Esophagus squamous epithelium (tissue), 5 donors: ENCODE data around the gene SWSAP1. TPM values are rescaled to one million over a fixed set of nuclear protein-coding genes. Genes with fewer than 3 reads are reported as not detected.
A peak's percentile ranks its signal among the peaks of the same experiment; 100 is the strongest.

Experiments used
- DNase-seq: peaks from one replicate; lab custom pipeline; 2025; lab: John Stamatoyannopoulos, UW
- H3K27ac ChIP-seq, 4 donors: fragments of 200-600 bp; sonication (generic); one replicate each; pipeline ENCODE4 v1.5.1; 2016 to 2019; ENCODE audit warnings: mild to moderate bottlenecking in 1 of 4
- H3K27me3 ChIP-seq, 4 donors: fragments of 200-600 bp; sonication (generic); 1 replicate in 3 of 4; 2 replicates in 1 of 4; pipeline versions ENCODE4 v1.5.1 to v1.6.0; 2017 to 2021; ENCODE audit warnings: antibody characterized with exemption in 1 of 4
- H3K36me3 ChIP-seq, 3 donors: fragments of 200-600 bp; sonication (generic); one replicate each; pipeline ENCODE4 v1.5.1; 2016 to 2019
- H3K4me1 ChIP-seq, 3 donors: fragments of 200-600 bp; sonication (generic); one replicate each; pipeline ENCODE4 v1.5.1; 2017 to 2019
- H3K4me3 ChIP-seq, 4 donors: fragments of 200-600 bp; sonication (generic); 1 replicate in 3 of 4; 2 replicates in 1 of 4; pipeline ENCODE4 v1.5.1; 2016 to 2019; ENCODE audit warnings: mild to moderate bottlenecking in 2 of 4, moderate library complexity in 1 of 4
- H3K9me3 ChIP-seq, 3 donors: fragments of 200-600 bp; sonication (generic); one replicate each; pipeline ENCODE4 v1.5.1; 2016 to 2019
- CTCF ChIP-seq, 6 experiments: fragments of 450-650 bp in 4 of 6; fragments of 200-600 bp in 2 of 6; sonication (generic) in 2 of 6; IDR thresholded peaks; one replicate each; pipeline ENCODE4 v1.5.1; 2016 to 2019; ENCODE audit warnings: antibody characterized with exemption in 6 of 6, mild to moderate bottlenecking in 4 of 6, moderate library complexity in 4 of 6
- POLR2A ChIP-seq, 4 donors: fragments of 450-650 bp; IDR thresholded peaks; one replicate each; pipeline ENCODE4 v1.6.1; 2017; ENCODE audit warnings: antibody characterized with exemption in 4 of 4, mild to moderate bottlenecking in 4 of 4, moderate library complexity in 3 of 4
- WGBS, 2 donors: methylation state at CpG; one replicate each; pipeline ENCODE4 v1.1.5; 2018; 5-methylcytosine and 5-hydroxymethylcytosine counted together
- intact Hi-C: fragments of 100-400 bp; cut with DNase I; formaldehyde crosslinking; loops from one replicate; pipeline ENCODE4 v1.15.0; 2022
- total RNA-seq, 4 donors: library from RNA; depleted of rRNA; stranded (reverse); fragments of >200 nt; gene quantifications; one replicate each; pipeline ENCODE4 v1.1.0, GENCODE V29; 2016
- donor health status: DM: yes; HTN: yes; CAD: no.

SWSAP1 gene
- total RNA-seq, 4 donors from 2014 or later: 1.0 to 2.9 (median 1.3) TPM

GRCh38 chr19:11382898-11383705, 8.6 kb downstream of the SWSAP1 start:
- TF ChIP-seq CTCF (IDR thresholded peaks at IDR 0.05) (peak in 5 of 6 experiments; percentile 47 to 68 (median 58)), POLR2A (IDR thresholded peaks at IDR 0.05) (no peak)
- 0% methylated on average over 1 to 3 of the region's 65 CpGs for WGBS, 2 donors
- H3K4me1 ChIP-seq: peaks cover 25 to 55% (median 41%) of the 10 kb centered on the region in 3 donors
- DNase-seq: no peak
- H3K36me3 ChIP-seq: no peaks in the 10 kb centered on the region
- H3K27ac ChIP-seq: peak overlapping the region in 2 of 4 donors; percentile 4 to 39
- intact Hi-C loops: loop anchor here (5.0 kb wide), 1 partner anchor 86 kb away; the partner anchor contains the start of gene TSPAN16
- H3K9me3 ChIP-seq: no peaks in the 10 kb centered on the region
- H3K27me3 ChIP-seq: peaks cover 0 to 30% (median 2%) of the 10 kb centered on the region in 4 donors
- peak overlapping the region; percentile 8 to 49 (median 34) for H3K4me3 ChIP-seq

DNA sequence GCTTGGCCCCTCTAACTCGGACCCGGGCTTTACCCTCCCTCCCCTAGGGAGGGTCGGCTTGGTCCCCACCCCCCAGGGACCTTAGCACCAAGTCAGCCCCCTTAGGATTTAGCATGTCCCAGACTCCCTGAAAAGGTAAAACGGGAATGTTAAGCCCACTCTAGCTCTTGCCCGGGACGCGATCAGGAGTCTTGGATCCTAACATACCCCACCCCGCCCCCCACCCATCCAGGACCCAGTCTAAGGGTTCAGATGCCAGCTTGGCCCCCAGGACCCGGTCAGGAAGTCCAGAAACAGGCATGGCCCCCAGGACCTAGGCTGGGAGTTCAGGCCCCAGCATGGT, 9.2 kb downstream of the SWSAP1 start:
- Histone ChIP-seq H3K36me3 (no peaks in the 10 kb centered on the region), H3K4me3 (peak overlapping the region in 3 of 4 donors; percentile 27 to 49 (median 40)), H3K27me3 (peaks cover 0 to 30% (median 2%) of the 10 kb centered on the region in 4 donors), H3K4me1 (peaks cover 20 to 49% (median 36%) of the 10 kb centered on the region in 3 donors), H3K27ac (peak overlapping the region in 1 of 4 donors; percentile 39), H3K9me3 (no peaks in the 10 kb centered on the region)
- no peak for TF ChIP-seq CTCF (IDR thresholded peaks at IDR 0.05)
- no peak for DNase-seq
- intact Hi-C loops: loop anchor here (5.0 kb wide), 1 partner anchor 86 kb away; the partner anchor contains the start of gene TSPAN16
- WGBS, 2 donors: 0% methylated on average over 4 of the region's 9 CpGs; no CpG with 5 or more reads in 1 of the 2 donors

- no peak overlapping the region for H3K27ac ChIP-seq
- no peaks in the 10 kb centered on the region for H3K36me3 ChIP-seq
- no peak for DNase-seq
- no peaks in the 10 kb centered on the region for H3K9me3 ChIP-seq
- H3K4me1 ChIP-seq: peaks cover 18 to 44% (median 36%) of the 10 kb centered on the region in 3 donors
- H3K27me3 ChIP-seq: peaks cover 0 to 30% (median 2%) of the 10 kb centered on the region in 4 donors
- WGBS, 2 donors: 85 to 92% methylated on average over 4 to 5 of the region's 5 CpGs
- H3K4me3 ChIP-seq: no peak overlapping the region
- TF ChIP-seq CTCF (IDR thresholded peaks at IDR 0.05) (no peak), POLR2A (IDR thresholded peaks at IDR 0.05) (no peak)
- intact Hi-C loops: loop anchor here (5.0 kb wide), 1 partner anchor 87 kb away; the partner anchor contains the start of gene TSPAN16
Observed at GRCh38 chr19:11384778-11385129, 10.3 kb downstream of the SWSAP1 start.

DNA sequence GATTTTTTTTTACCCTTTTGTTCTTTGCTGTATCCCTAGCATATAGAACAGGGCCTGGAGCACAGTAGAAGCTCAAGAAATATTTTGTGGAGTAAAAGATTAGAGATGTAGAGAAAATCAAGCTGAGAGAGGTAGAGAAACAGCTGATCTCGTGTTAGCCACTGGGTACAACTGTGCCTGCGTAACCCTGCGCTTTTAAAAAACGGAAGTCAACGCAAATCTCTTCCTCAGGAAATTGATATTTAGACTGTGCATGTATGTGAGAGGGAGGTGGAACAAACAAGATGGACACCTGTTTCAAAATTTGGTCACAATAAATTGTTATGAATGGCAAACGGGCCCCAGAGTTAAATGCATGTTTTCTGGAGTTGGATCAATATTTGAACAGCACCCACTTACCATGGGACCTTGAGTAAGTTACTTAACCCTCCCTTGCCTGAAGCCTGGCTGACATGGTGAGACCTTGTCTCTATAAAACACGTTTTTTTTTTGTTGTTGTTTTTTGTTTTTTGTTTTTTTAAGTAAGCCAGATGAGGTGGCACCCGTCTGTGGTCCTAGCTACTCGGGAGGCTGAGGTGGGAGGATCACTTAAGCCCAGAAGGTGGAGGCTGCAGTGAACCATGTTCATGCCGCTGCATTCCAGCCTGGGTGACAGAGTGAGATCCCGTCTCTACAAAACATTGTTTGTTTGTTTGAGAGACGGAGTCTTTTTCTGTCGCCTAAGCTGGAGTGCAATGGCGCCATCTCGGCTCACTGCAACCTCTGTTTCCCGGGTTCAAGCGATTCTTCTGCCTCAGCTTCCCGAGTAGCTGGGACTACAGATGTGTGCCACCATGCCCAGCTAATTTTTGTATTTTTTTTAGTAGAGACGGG, 12.9 kb downstream of the SWSAP1 start:
- WGBS, 2 donors: 63% methylated on average over 19 of the region's 19 CpGs
- no peak for DNase-seq
- peak overlapping the region in 1 of 4 donors; percentile 22 for H3K27ac ChIP-seq
- intact Hi-C loops: no loop called here
- no peak overlapping the region for H3K4me3 ChIP-seq
- no peak for TF ChIP-seq CTCF (IDR thresholded peaks at IDR 0.05)
- TF ChIP-seq POLR2A (IDR thresholded peaks at IDR 0.05): no peak
- H3K9me3 ChIP-seq: peaks cover 0 to 7% (median 0%) of the 10 kb centered on the region in 3 donors
- H3K4me1 ChIP-seq: peaks cover 9 to 21% (median 19%) of the 10 kb centered on the region in 3 donors
- no peaks in the 10 kb centered on the region for H3K36me3 ChIP-seq
- H3K27me3 ChIP-seq: peaks cover 0 to 20% (median 2%) of the 10 kb centered on the region in 4 donors
